GM18508 (cell line): Measurements from ENCODE around the gene XIRP2.

Experiments
- ATAC-seq: cut with Tn5 transposase; IDR thresholded peaks from one replicate; pipeline ENCODE4 v1.9.1; 2021; ENCODE audit warnings: moderate number of reproducible peaks; ENCODE audit not compliant: insufficient read depth, unreplicated experiment

Gene XIRP2

DNA sequence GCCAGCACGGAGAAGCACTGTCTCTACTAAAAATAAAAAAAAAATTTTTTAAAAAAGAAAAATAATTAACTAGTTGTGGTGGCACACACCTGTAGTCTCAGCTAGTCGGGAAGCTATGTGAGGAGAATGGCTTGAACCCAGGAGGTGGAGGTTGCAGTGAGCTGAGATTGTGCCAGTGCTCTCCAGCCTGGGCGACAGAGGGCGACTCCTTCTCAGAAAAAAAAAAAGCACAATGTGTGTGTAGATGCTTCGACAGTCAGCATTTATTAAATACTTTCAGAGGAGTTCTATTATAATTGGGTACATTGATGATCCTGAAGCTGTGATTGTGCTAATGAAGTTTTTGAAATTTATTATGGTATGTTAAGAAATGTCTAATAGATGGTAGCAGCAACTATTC lies 46.5 kb downstream of the XIRP2 start:
- no peak for ATAC-seq

DNA sequence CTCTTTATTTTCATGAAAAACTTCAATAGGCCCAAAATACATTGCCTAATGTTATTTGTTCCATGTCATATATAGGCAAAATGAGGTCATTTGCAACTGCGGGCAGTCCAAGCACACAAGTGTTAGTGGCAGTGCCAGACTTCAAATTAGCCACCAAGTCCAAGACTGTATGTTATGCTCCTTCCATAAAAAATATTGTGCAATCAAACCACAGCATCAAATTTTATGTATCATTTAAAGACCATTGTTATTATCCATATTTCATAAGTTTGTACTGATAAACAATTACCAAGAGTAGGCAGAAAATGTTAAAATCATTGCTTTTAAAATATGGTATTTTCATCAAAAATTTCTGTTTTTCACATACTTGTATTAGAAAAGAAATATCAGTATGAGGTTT lies 54.1 kb downstream of the XIRP2 start:
- ATAC-seq = no peak

DNA sequence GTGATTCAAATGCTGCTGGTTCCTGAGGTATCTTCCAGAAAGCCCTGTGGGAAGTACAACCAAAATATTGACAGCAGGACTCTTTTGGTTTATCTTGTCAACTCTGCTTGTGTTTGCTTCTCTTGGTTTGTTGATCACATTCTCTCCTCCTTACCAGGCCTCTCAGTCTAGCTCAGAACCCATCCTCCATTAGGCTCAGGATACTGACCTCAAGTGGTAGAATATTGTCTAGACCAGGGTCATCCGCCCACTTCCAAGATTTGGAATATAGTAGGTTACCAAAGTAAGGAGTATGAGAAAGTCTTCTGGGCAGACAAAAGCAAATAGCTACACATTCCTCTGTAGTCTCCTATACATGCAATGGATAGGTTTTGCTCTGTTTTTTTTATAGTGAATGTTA lies 56.6 kb downstream of the XIRP2 start:
- ATAC-seq = no peak

DNA sequence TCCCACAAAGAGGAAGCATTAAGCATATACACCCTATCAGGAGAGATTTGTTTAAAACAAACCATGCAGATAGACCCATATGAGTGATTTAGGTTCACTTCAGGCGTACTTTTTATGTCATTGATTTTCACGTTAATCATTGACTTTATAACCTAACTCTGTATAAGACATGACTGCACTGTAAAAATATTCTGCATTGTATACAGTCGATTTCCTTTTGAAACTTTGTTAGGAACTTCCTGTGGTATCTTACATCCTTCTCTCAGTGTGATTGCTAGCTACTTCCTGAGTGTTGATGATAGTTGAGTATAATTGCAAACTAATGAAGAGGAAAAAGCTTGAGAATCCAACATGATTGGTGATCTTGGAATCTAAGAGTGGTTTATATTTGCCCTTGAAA lies 69.4 kb downstream of the XIRP2 start:
- ATAC-seq = no peak

GRCh38 chr2:166958986-166959481 lies 70.8 kb downstream of the XIRP2 start:
- ATAC-seq = no peak

DNA sequence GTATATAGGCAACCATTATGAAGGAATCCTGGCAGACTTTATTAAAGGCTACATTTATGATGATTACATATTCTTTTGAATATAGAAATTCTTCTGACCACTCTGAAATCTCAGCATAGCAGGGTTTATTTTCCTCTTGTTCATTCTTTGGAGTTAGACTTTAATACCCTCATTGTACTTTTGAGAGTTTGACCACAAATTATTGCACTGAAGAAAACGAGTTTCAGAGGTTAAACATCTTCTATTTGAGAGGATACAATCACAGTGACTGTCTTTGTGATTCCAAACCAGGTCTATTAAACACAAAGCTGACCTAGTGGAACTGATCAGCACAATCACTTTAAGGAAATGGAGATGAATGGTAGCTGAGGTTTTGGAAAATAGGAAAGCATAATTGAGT lies 71.3 kb downstream of the XIRP2 start:
- no peak for ATAC-seq

DNA sequence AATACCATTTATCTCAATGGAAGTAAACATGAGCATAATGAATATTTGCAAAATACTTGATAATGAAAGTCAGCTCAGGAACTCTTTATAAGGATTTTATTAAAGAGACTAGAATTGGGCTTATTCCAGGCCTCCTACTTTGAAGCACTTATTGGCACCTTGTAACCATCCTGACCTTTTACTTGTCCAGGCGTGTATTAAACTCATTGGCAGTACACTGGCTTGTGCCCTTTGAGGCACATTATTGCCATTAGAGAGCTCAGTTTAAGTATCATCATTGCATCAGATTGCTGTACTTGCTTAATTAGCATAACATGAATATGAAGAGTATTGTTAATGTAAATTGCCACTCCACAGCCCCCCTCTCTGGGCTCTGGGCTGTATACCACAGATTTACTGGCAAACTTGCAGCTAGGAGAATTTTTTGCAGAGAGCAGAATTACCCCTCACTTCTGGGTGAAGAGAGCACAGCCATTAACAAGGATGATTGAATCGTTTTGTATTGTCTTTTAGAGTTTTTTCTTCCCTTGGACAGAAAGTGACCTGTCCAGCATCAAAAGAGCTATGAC lies 72.5 kb downstream of the XIRP2 start:
- no peak for ATAC-seq

DNA sequence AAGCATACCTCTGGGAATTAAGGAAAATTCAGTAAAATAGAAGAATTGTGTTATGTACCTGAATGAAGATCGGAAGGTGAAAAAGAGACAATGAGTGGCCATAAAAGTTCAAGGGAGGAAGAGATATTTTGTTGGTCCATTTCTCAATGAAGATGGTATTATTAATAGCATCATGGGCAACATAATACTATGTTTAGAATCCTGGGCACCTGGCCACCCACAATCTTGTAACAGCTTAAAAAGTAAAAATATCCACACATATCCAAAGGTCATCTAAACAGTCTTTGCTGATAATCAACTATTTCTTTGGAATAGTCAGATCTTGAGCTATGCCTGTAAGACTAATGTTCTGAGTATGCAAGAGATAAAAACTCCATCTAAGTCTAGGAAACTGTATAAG lies 73.7 kb downstream of the XIRP2 start:
- ATAC-seq = no peak

DNA sequence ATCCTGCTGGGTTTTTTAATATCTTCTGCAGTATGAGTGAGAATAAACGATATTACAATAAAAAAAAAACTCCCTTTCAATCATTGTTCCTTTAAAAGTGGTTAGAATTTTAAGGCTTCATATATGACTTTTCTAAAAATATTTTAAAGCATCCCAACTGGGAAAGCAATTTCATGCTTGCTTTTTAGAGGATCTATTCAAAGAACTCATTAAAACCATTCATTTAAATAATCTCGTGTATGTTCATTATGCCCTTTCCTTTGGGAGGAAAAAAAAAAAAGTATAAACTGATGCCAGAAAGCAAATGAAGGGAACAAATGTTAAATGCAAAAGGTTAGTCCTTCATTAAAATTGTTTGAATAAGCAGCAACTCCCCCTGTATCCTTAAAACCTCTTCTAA lies 81.2 kb downstream of the XIRP2 start:
- no peak for ATAC-seq

GRCh38 chr2:166972002-166972401 lies 83.7 kb downstream of the XIRP2 start:
- no peak for ATAC-seq

DNA sequence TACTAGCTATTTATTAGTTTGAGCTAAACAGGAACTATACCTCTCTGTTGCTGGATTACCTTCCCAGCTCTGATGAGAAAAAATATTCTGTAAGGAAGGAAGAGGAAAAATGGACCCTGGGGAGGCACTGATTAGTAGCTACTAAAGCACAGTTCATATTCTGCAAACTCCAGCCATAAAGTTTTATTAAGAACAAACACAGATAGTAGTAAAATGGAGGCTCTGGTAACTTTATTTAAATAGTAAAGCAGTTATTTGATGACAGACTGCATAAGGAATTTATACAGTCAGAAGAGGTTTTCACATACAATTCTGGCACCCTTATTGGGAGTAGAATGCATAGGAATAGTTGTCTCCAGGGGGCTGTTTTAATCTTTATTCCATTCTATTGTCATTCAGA lies 84.1 kb downstream of the XIRP2 start:
- no peak for ATAC-seq

DNA sequence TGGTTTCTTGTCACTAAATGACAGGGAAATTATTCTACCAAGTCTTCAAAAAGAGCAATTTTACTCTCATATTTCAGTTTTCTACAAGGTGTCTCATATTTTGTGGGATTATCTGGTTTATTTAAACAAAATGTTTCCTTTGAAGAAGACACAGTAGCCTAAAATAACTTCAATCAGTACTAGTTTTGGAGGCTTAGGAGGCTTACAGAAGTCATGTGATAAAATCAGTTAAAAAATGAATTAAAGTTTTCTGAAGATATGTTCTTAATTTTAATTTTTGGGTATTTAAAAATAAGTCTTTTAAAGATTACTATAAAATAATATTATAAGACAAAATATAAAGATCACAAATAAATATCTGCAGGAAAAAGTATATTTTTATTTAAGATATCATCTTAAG lies 95.9 kb downstream of the XIRP2 start:
- no peak for ATAC-seq

GRCh38 chr2:166984797-166985196 lies 96.5 kb downstream of the XIRP2 start:
- no peak for ATAC-seq

DNA sequence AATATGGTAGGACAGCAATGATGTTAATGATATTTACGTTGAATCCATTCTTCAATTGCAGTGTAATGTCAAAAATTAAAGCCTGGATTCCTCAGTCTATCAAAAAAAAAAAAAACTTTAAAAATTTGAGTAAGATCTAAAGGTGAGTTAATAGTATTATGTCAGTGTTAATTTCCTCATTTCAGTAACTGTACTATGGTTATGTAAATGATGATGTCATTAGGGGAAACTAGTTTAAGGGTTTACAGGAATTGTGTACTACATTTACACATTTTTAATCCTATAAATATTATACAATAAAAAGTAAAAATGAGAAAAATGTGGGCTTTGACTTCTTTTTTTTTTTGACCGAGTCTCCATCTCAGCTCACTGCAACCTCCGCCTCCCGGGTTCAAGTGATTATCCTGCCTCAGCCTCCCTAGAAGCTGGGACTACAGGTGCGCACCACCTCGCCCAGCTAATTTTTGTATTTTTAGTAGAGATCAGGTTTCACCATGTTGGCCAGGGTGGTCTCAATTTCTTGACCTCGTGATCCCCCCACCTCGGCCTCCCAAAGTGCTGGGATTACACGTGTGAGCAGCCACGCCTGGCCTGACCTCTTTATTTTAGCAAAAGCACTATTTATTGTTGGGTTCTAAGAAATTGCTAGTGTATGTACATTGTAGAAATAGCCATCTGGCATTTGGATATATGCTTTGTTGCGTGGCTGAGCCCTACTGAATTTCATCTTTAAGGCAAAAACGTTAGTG lies 106.5 kb downstream of the XIRP2 start:
- no peak for ATAC-seq

GRCh38 chr2:166996465-166996864 lies 108.2 kb downstream of the XIRP2 start:
- no peak for ATAC-seq

DNA sequence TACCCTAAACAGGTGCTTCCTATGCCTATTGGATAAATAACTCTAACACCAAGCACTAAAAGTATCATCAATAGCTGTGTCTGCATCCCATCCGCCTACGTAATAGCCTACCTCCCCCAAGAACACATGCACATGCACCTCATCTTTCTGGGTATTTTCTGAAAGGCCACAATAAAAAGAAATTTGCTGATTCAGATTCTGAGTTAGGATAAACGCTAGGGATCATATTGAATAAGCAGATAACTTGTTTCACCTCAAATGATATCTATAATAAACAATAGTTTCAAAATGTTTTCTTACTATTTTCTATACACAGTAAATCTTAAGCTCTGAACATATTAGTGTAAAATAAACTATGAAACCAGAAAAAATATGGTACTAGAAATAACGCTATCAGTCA lies 112.9 kb downstream of the XIRP2 start:
- no peak for ATAC-seq

DNA sequence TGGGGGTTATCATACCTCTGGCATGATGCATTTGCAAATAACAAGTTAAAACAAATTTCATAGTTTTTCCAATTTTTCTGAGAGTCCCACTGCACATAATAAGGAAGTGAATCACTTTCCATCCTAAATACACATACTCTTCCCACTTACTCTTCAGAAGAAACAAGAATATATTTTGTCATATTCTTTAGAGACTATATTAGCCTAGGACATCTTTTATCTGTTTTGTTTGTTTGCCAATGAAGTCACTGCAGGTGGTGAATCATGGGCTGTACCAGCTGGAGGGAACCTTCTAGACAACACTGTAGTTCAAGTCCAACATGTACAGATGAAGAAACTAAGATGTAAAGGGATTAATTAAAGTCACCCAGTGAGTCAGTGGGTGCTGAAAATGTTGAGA lies 116.8 kb downstream of the XIRP2 start:
- no peak for ATAC-seq

DNA sequence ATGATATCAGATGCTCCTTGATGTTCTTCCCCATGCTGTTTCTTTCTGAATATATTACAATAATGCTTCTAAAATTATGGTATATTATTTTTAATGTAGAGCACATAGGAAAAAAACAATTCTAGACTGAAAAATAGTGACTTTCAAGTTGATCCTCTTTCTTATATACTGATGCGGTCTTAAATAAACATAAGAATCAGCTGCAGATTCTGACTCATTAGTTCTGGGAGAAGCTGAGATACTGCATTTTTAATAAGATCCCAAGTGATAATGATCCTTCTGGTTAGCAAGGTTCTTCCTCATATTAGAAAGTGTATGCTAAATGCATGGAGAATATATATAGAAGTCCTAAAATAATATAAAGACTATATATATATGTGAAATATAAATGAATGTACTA lies 124.9 kb downstream of the XIRP2 start:
- no peak for ATAC-seq

DNA sequence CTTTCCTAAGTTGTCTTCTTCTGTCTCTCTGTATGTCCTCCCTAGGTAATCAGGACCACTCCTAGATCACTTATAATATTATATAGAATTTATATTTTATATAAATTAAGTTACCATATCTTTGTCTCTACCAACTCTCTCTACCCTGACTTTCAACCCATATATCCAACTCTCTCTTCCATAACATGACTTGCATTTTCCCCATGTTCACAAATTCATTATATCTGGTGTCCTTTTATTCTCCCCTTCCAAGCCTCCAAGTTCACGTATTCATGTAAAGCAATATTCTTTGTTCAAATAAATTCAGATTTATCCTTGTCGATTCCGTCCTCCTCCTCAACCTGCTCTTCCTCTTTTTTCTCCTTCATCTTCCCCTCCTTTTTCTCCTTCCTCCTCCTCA lies 127.5 kb downstream of the XIRP2 start:
- ATAC-seq = no peak

DNA sequence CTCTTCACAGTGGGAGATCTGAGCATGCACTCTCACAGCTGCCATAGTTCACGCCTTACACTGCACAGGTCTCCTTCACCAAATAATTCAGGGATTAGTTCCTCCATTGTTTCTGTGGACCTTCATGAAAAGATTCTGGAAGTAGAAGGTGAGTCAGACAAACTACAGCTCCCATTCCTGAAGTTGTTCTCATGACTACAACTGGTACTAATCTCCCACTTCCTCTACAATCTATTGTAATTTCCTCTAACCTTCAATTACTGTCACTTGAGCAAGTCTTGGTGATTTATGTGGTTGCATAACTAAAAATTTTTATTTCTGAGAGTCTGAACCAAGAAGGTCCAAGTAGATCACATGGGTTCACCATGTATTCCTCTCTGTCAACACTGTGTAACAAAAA lies 128.7 kb downstream of the XIRP2 start:
- no peak for ATAC-seq

GRCh38 chr2:167018590-167018989 lies 130.3 kb downstream of the XIRP2 start:
- ATAC-seq = no peak

DNA sequence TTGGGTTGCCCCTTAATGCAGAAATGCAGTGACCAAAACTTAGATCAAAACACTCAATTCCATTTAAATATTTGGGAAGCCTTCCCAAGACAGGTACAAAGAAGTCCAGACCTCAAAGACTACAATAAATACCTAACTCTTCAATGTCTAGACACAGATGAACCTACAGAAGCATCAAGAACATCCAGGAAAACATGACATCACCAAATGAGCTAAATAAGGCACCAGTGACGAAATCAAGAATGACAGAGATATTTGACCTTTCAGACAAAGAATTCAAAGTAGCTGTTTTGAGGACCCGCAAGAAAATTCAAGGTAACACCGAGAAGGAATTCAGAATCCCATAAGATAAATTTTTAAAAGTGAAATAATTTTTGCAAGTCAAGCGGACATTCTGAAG lies 140.2 kb downstream of the XIRP2 start:
- no peak for ATAC-seq
